GM23338 (cell line): Measurements from ENCODE around the gene MBOAT7.

Source experiments
- CREB1 ChIP-seq: fragments of 250-450 bp; sonication (Bioruptor Pico); IDR thresholded peaks from 2 replicates; pipeline ENCODE4 v1.5.0; 2020; ENCODE audit warnings: low read depth, mild to moderate bottlenecking, moderate library complexity
- CTCF ChIP-seq, 2 experiments: fragments of 200-600 bp in 1 of 2; sonication (generic) in 1 of 2; conservative IDR thresholded peaks; 2 replicates each; pipeline versions ENCODE4 v1.5.1 to v1.6.1; 2016 to 2017; ENCODE audit warnings: antibody characterized with exemption in 2 of 2, low read depth in 2 of 2, mild to moderate bottlenecking in 2 of 2, moderate library complexity in 1 of 2
- ETS1 ChIP-seq: IDR thresholded peaks from 2 replicates; pipeline ENCODE4 v1.6.1; 2016; ENCODE audit warnings: antibody characterized with exemption
- EZH2 ChIP-seq: fragments of 200-600 bp; sonication (generic); IDR thresholded peaks from one replicate; pipeline ENCODE4 v1.8.0; 2017; ENCODE audit warnings: antibody characterized with exemption, mild to moderate bottlenecking, low read depth; ENCODE audit not compliant: unreplicated experiment
- EZH2phosphoT487 ChIP-seq: fragments of 200-600 bp; sonication (generic); IDR thresholded peaks from one replicate; pipeline ENCODE4 v1.8.1; 2018; ENCODE audit warnings: antibody characterized with exemption; ENCODE audit not compliant: unreplicated experiment
- JUNB ChIP-seq: IDR thresholded peaks from one replicate; pipeline ENCODE4 v1.6.1; 2016; ENCODE audit warnings: antibody characterized with exemption; ENCODE audit not compliant: unreplicated experiment
- POLR2AphosphoS5 ChIP-seq: IDR thresholded peaks from 2 replicates; pipeline ENCODE4 v1.6.1; 2016; ENCODE audit warnings: antibody characterized with exemption, low read depth
- REST ChIP-seq: IDR thresholded peaks from one replicate; pipeline ENCODE4 v1.6.1; 2018; ENCODE audit warnings: antibody characterized with exemption; ENCODE audit not compliant: unreplicated experiment
- STAT1 ChIP-seq: IDR thresholded peaks from one replicate; pipeline ENCODE4 v1.6.1; 2016; ENCODE audit warnings: antibody characterized with exemption; ENCODE audit not compliant: unreplicated experiment
- ZNF114 ChIP-seq: fragments of 250-450 bp; sonication (Bioruptor Pico); IDR thresholded peaks from 2 replicates; pipeline ENCODE4 v1.5.0; 2020; ENCODE audit warnings: mild to moderate bottlenecking, moderate library complexity
- ZNF331 ChIP-seq: fragments of 250-450 bp; sonication (Bioruptor Pico); IDR thresholded peaks from 2 replicates; pipeline ENCODE4 v1.5.0; 2020; ENCODE audit warnings: low read depth, mild to moderate bottlenecking, moderate library complexity

- TF ChIP-seq CTCF (conservative IDR thresholded peaks at IDR 0.05; ENCODE audit: low read depth in 2 of 2) (no peak), POLR2AphosphoS5 (no peak), ZNF331 (CRISPR knock-in tag) (no peak), REST (no peak), EZH2phosphoT487 (no peak), EZH2 (no peak), JUNB (no peak), STAT1 (no peak), ZNF114 (CRISPR knock-in tag) (no peak), ETS1 (no peak), CREB1 (CRISPR knock-in tag) (no peak)
Measured at GRCh38 chr19:54230031-54230430, 40.7 kb upstream of the MBOAT7 start.
